NOMO-1 (cell line): Measurements from ENCODE around the gene ADSS1.
"Not testable (repeated sequence)": the region's sequence is repeated elsewhere in the genome, so short reads cannot be mapped to it uniquely, and the experiment has no call there.

ENCODE experiments used
- DNase-seq, 2 experiments: peaks; one replicate each; lab custom pipeline; 2025; ENCODE audit not compliant: unreplicated experiment in 2 of 2; lab: John Stamatoyannopoulos, UW

The ADSS1 gene

GRCh38 chr14:104712881-104713734, 10.9 kb upstream of the ADSS1 start:
- no peak for DNase-seq

GRCh38 chr14:104714066-104714465, 10.0 kb upstream of the ADSS1 start:
- DNase-seq: no peak

DNA sequence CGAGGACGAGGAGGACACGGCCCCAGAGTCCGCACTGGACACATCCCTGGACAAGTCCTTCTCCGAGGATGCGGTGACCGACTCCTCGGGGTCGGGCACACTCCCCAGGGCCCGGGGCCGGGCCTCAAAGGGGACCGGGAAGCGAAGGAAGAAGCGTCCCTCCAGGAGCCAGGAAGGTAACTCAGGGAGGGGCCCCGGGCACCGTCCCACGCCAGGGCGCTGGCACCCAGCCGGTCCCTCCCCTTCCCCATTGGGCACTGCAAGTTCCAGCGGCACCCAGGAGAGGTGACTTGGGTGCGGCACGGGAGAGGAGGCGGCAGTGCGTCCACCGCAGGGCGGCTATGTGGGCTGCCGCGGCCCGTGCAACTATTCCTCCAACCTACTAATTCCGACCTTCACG, 9.3 kb upstream of the ADSS1 start:
- no peak for DNase-seq

DNA sequence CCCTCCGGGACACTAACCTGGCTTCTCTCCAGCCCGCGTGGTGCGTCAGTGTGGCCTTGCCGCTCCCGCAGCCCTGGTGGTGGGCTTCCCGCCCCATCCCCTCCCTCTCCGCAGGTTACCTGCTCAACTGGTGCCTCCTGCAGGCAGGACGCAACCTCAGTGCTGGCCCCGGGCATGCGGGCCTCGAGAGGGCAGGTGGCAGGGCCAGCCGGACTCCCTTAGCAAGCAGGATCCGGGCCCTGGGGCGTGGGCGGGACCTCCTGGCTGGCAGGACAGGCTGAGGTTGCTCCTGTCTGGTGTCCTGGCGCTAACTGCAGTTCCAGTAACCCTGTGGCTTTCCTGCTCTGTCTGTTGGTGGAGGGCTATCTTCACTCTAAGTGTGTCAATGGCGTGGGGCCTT, 8.6 kb upstream of the ADSS1 start:
- DNase-seq: no peak

DNA sequence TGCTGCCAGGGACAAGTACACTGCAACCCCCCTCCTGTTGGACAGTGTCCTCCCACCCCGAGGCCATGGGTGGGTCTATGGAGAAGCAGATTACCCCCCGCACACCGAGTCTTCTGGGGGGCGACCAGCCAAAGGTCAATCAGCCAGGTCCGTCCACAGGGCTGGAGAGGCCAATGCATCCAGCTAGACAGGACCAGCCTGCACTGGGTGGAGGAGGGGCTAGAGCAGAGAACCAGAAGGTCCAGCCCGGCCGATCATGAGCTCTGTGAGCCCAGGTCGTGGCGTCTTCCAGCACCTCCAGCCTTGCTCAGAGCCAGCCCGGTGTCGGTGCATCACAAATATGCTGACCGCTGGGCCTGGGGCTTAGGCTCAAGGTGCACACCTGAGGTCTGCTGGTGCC, 8.2 kb upstream of the ADSS1 start:
- no peak for DNase-seq

- DNase-seq: no peak
Measured at GRCh38 chr14:104717137-104717536, 6.9 kb upstream of the ADSS1 start.

DNA sequence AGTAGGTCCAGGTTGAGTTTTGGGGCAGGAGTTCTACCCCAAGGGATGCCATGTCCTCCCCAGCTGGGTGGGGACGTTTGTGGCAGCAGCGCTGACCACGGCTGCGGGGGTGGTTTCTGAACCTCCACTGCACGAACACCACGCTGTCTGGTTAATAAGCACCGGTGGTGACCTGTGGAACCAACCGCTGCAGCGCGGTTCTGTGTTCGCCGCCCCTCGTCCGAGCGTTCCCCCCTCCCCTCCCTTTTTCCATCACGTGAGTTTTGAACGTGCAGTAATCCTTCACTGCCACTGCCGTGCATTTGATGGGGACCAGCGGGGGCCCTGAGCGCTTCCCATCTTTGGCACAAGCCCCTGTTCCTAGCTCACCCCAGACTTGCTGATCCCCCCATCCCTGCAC, 6.4 kb upstream of the ADSS1 start:
- DNase-seq: no peak

- DNase-seq: no peak
Measured at GRCh38 chr14:104718147-104718546, 5.9 kb upstream of the ADSS1 start.

DNA sequence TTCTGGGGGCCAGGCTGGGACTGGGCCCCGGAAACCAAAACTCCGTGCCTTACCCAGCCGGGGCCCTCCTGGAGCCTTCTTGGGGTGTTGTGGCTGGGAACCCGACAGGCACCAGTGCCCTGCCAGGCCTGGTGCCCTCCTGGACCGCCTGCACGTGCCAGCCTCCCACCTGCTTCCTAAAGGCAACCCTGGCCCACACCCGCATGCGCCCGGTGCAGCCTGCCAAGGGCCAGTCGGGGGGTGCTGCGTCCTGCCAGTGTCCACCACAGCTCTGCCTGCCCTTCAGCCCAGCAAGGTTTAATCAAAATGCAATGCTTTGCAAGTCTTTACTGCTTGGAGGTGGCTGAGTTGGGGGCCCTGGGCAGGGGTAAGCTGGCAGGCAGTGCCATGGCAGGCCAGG, 5.2 kb upstream of the ADSS1 start:
- no peak for DNase-seq

DNA sequence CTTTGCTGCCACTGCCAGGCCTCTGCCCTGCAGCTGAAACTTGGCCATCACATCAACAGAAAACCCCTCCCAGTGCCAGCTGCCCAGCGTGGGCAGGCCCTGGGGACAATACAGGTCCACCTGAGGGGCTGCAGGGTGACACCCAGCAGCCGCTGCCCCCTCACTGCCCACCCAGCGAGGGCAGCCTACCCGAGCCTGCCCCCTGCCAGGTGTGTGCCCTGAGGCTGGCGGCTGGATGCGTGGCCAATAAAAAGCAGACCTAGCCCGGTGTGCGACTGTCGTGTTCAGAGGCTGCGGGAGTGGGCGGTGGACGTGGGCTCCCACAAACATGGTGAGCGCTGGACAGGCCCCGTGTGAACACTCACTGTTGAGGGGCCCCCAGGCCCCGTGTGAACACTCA, 4.7 kb upstream of the ADSS1 start:
- no peak for DNase-seq

- DNase-seq: no peak
Measured at GRCh38 chr14:104721505-104722431, 2.3 kb upstream of the ADSS1 start.

DNA sequence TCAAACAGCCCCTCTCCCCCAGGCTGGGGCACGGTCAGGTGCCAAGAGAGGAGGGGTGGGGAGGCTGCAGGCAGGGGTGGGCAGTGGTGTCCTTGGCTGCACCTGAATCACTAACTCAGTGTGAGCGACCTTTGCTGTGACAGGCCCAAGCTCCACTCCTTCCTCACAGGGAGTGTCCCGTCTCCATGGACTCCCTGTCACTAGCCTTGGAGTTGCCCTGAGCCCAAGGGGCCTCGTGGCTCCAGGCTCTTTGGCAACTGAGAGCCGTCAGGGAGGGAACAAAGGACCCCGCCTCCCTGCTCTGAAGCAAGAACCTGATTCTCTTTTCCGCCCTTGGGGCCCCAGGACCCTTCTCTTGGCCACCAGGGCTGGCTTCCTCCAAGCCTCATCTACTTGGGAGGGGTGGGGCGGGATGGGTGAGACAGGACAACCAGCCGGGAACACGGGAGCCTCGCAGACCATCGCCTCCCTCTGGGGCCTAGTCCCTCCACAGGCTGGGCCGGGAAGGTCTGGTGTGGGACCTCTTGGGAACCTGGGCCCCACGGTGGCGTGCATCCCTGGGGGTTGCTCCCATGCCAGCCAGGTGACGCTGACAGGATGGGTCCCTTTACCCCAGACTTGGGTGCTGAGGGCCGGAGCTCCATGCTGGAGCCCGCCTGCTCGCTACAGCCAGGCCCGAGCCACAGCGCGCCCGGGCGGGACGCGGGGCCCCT, 935 bp upstream of the ADSS1 start:
- DNase-seq: peak; percentile 49 to 72

GRCh38 chr14:104724407-104724980, 465 bp downstream of the ADSS1 start:
- no peak for DNase-seq

- DNase-seq: peak in 1 of 2 experiments; percentile 3
Measured at GRCh38 chr14:104724981-104725771, 1.1 kb downstream of the ADSS1 start.

GRCh38 chr14:104725772-104726548, 1.9 kb downstream of the ADSS1 start:
- no peak for DNase-seq

DNA sequence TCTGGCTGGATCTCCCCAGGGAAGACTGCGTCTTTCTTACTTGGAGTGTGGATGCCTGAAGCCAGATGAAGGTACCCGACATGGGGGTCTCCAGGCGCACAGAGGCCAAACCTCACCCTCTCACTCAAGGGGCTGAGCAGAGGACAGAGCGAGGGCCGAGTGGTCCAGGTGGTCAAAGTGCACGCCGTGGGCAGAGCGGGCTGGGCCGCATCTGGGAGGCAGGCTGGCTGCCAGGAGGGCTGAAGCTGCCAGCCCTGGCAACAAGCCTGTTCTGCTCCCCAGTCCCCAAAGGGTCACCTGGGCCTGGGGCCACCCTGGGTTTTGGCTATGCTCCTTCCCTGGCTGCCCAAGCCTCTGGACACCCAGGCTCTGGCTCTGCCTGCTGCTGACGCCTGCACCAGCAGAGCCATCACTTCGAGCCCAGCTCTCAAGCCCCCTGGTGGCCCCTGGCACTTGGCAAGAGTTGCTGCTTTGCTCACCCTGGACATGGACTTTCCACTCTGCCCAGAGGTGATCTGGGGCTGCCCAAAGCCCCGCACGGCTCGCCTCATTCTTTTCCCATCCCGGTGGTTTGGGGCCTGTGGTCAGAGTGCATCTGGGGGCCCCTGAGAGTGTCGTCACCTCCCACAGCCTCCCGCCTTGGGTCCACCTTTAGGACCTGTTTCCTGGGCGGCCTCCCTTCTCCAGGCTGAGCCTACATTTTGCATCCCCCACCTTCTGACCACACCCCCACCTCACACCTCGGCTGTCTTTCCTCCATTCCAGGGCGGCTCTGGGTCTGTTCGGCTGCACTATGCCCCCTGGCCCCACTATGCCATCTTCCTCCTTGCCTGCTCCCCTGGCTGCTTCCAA, 2.8 kb downstream of the ADSS1 start:
- DNase-seq: no peak

DNA sequence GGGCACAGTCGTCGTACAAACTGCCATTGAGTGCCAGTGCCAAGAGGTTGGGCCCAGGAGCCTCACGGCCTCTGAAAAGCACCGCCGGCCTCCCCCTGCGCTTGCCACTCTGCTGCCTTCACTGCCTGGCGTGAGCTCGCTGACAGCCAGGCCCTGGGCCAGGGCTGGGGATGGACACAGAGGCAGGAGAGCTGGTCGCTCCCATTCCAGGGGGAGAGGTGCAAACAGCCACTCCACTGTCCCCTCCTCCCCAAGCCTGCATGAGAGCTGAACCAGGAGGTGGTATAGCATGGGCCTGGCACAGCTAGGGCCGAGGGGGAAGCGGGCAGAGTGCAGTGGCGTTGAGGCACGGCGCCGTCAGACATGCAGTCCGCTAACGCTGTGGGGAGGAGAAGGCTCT, 4.6 kb downstream of the ADSS1 start:
- DNase-seq: no peak

- DNase-seq: not testable (repeated sequence)
Measured at GRCh38 chr14:104729176-104729834, 5.3 kb downstream of the ADSS1 start.
